RCC 7860 (cell line): ENCODE data around the gene OTC.
A peak's percentile ranks its signal among the peaks of the same experiment; 100 is the strongest.

ENCODE experiments used
- DNase-seq: peaks from one replicate; pipeline ENCODE4 v3.0.0-alpha.2; 2015; ENCODE audit warnings: low spot score
- FAIRE-seq: peaks from 2 replicates; lab custom pipeline; 2012; peaks lifted over from hg19 to GRCh38; lab: Jason Lieb, UNC

Gene OTC

GRCh38 chrX:38352362-38352761, at the start of gene OTC:
Gene OTC, plus strand, starts transcription at chrX:38352604. Its CDS starts 93 bp downstream, at chrX:38352697.
- no peak for FAIRE-seq
- DNase-seq, result no peak

- DNase-seq, result no peak
- no peak for FAIRE-seq
These were observed 48.4 kb upstream of the OTC start for GRCh38 chrX:38304010-38304409.

- DNase-seq (no peak), FAIRE-seq (no peak)
These were observed 46.4 kb upstream of the OTC start for GRCh38 chrX:38305971-38306370.

GRCh38 chrX:38311743-38312142, 40.7 kb upstream of the OTC start:
- FAIRE-seq, result no peak
- DNase-seq, result no peak

GRCh38 chrX:38312436-38312835, 40.0 kb upstream of the OTC start:
- peak; percentile 95 for FAIRE-seq
- DNase-seq, result peak; percentile 84

- no peak for FAIRE-seq
- peak; percentile 11 for DNase-seq
These were observed 39.2 kb upstream of the OTC start for GRCh38 chrX:38313190-38313589.

- FAIRE-seq, result no peak
These were observed 37.2 kb upstream of the OTC start for GRCh38 chrX:38315186-38315585.

GRCh38 chrX:38318196-38318595, 34.2 kb upstream of the OTC start:
- no peak for DNase-seq
- FAIRE-seq, result no peak

More at GRCh38 chrX:38315186-38315585, 37.2 kb upstream of the OTC start:
- DNase-seq, result no peak

GRCh38 chrX:38318606-38319005, 33.8 kb upstream of the OTC start:
- DNase-seq, result no peak
- no peak for FAIRE-seq

GRCh38 chrX:38320819-38321218, 31.6 kb upstream of the OTC start:
- DNase-seq (no peak), FAIRE-seq (no peak)

GRCh38 chrX:38326086-38326485, 26.3 kb upstream of the OTC start:
- FAIRE-seq (no peak), DNase-seq (no peak)

GRCh38 chrX:38327007-38327774, 25.2 kb upstream of the OTC start, which contains the start of gene RPGR:
Gene RPGR, minus strand, starts transcription at chrX:38327509. Its CDS starts 142 bp downstream, at chrX:38327367.
- peak; percentile 76 for DNase-seq
- no peak for FAIRE-seq

- FAIRE-seq (no peak), DNase-seq (no peak)
These were observed 24.7 kb upstream of the OTC start for GRCh38 chrX:38327775-38328081.

- no peak for DNase-seq
- FAIRE-seq, result no peak
These were observed 19.9 kb upstream of the OTC start for GRCh38 chrX:38332505-38332904.

- DNase-seq, result no peak
- FAIRE-seq, result no peak
These were observed 17.0 kb upstream of the OTC start for GRCh38 chrX:38335382-38335781.

GRCh38 chrX:38336538-38337240, 15.7 kb upstream of the OTC start:
- DNase-seq (no peak), FAIRE-seq (no peak)

GRCh38 chrX:38341442-38341841, 11.0 kb upstream of the OTC start:
- no peak for FAIRE-seq
- DNase-seq, result no peak

GRCh38 chrX:38342853-38343778, 9.3 kb upstream of the OTC start:
- DNase-seq, result no peak

GRCh38 chrX:38346150-38346549, 6.3 kb upstream of the OTC start:
- FAIRE-seq (no peak), DNase-seq (no peak)

More at GRCh38 chrX:38342853-38343778, 9.3 kb upstream of the OTC start:
- no peak for FAIRE-seq

- DNase-seq (peak; percentile 52), FAIRE-seq (no peak)
These were observed 5.3 kb upstream of the OTC start for GRCh38 chrX:38347136-38347535.

GRCh38 chrX:38351346-38351745, 1.1 kb upstream of the OTC start:
- no peak for FAIRE-seq
- no peak for DNase-seq
